Hindlimb muscle (tissue), 1 donor: ENCODE measurements around the gene SPNS1. TPM values are rescaled to one million over a fixed set of nuclear protein-coding genes. Genes with fewer than 3 reads are reported as not detected.

Source experiments
- DNase-seq: peaks from one replicate; pipeline ENCODE4 v3.0.0-alpha.2; 2013
- polyA plus RNA-seq: library from polyadenylated mRNA; unstranded; fragments of 120-200 nt; gene quantifications from one replicate; pipeline ENCODE4 v1.2.1, GENCODE V29; 2013; ENCODE audit not compliant: insufficient read length

SPNS1 gene
- polyA plus RNA-seq, 1 donor, result 30.7 TPM

GRCh38 chr16:29030086-29030840, 55.7 kb downstream of the SPNS1 start:
- DNase-seq, result no peak

Other genes starting within 250 kb of the SPNS1 start
- gene NPIPB9, start 223.0 kb upstream of the SPNS1 start, polyA plus RNA-seq, result 2.6 TPM
- gene ATXN2L, start 151.8 kb upstream of the SPNS1 start, polyA plus RNA-seq, result 85.5 TPM
- gene TUFM, start 128.4 kb upstream of the SPNS1 start, polyA plus RNA-seq, result 165 TPM
- 56.2 TPM for gene SH2B1, start 110.9 kb upstream of the SPNS1 start, polyA plus RNA-seq
- gene ATP2A1, start 96.3 kb upstream of the SPNS1 start, polyA plus RNA-seq, result 758 TPM
- gene RABEP2, start 49.5 kb upstream of the SPNS1 start, polyA plus RNA-seq, result 17.1 TPM
- gene CD19, start 42.8 kb upstream of the SPNS1 start, polyA plus RNA-seq, result 0.32 TPM
- gene NFATC2IP, start 23.8 kb upstream of the SPNS1 start, polyA plus RNA-seq, result 29.1 TPM
- gene LAT, start 10.3 kb downstream of the SPNS1 start, polyA plus RNA-seq, result 2.2 TPM